ENCODE results near the gene RWDD3. TPM values are rescaled to one million over a fixed set of nuclear protein-coding genes. Genes with fewer than 3 reads are reported as not detected.
A peak's percentile ranks its signal among the peaks of the same experiment; 100 is the strongest.

The RWDD3 gene
- total and polyA plus RNA-seq, 2 donors from 2014 or later, result 18.0 to 19.7 TPM

DNA sequence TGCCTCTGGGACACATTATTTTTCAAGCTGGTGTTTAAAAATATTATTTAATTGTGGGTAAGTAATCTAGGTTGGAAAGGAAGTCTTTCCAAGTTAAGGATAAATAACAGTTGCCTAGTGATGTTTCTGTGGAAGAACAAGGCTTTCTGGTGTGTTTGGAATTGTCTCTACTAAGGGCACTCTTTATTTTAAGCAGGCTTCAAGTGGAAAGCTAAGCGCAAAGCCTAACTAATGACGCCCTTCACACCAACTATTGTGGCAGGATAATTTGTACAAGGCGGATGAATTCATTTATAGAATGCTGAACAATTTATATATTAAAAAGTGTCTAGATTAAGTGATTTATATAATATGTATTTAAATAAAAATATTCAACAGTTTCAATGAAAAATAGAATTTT, 25.1 kb upstream of the RWDD3 start:
- intact Hi-C loops (cut with DNase I), result no loop called here
- no peaks in the 10 kb centered on the region for H3K36me3 ChIP-seq (ENCODE audit: control insufficient read depth in 2 of 3, insufficient read depth in 3 of 3, low read length in 3 of 3)
- TF ChIP-seq CTCF (IDR thresholded peaks at IDR 0.05; ENCODE audit: borderline replicate concordance, extremely low read depth, insufficient read depth), result no peak
- no peaks in the 10 kb centered on the region for H3K9me3 ChIP-seq (ENCODE audit: control insufficient read depth in 2 of 3, insufficient read depth in 1 of 3, low read length in 3 of 3)
- no peaks in the 10 kb centered on the region for H3K4me1 ChIP-seq (ENCODE audit: control insufficient read depth in 2 of 3, insufficient read depth in 2 of 3, low read depth in 1 of 3, low read length in 3 of 3)
- FAIRE-seq, result no peak
- no peak overlapping the region for H3K4me3 ChIP-seq (ENCODE audit: low read length in 3 of 3)
- no peak for DNase-seq
- H3K9ac ChIP-seq (ENCODE audit: low read length in 3 of 3), result no peak overlapping the region
- H3K27ac ChIP-seq (ENCODE audit: low read depth in 2 of 2, low read length in 2 of 2), result no peak overlapping the region
- H3K27me3 ChIP-seq (ENCODE audit: control insufficient read depth, insufficient read depth, low read length), result no peaks in the 10 kb centered on the region

DNA sequence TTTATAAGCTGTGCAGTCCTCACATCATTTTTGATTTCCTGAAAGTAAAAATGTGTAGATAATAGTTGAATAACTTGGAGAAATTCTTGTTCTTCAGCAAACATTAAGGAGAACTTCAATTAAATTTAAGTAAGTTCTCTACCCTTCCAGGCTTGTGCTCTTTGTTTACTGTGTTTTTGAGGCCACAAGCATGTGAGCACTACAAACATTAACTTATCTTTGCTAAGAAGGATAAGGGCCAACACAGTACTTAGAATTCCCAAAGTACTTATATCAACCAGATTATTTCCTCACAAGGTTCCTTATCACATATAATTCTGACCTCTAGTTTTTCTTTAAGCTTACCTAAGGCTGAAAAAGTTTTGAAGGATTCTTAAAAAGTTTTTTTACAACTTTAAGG, 24.7 kb upstream of the RWDD3 start:
- intact Hi-C loops (cut with DNase I), result no loop called here
- Histone ChIP-seq H3K4me1 (ENCODE audit: control insufficient read depth in 2 of 3, insufficient read depth in 2 of 3, low read depth in 1 of 3, low read length in 3 of 3) (no peaks in the 10 kb centered on the region), H3K36me3 (ENCODE audit: control insufficient read depth in 2 of 3, insufficient read depth in 3 of 3, low read length in 3 of 3) (no peaks in the 10 kb centered on the region), H3K9ac (ENCODE audit: low read length in 3 of 3) (no peak overlapping the region), H3K9me3 (ENCODE audit: control insufficient read depth in 2 of 3, insufficient read depth in 1 of 3, low read length in 3 of 3) (no peaks in the 10 kb centered on the region), H3K27ac (ENCODE audit: low read depth in 2 of 2, low read length in 2 of 2) (no peak overlapping the region), H3K4me3 (ENCODE audit: low read length in 3 of 3) (no peak overlapping the region), H3K27me3 (ENCODE audit: control insufficient read depth, insufficient read depth, low read length) (no peaks in the 10 kb centered on the region)
- FAIRE-seq (peak; percentile 49), DNase-seq (no peak)
- no peak for TF ChIP-seq CTCF (IDR thresholded peaks at IDR 0.05; ENCODE audit: borderline replicate concordance, extremely low read depth, insufficient read depth)

GRCh38 chr1:95216292-95216990, 17.6 kb upstream of the RWDD3 start:
- FAIRE-seq, result no peak
- Histone ChIP-seq H3K27ac (ENCODE audit: low read depth in 2 of 2, low read length in 2 of 2) (no peak overlapping the region), H3K27me3 (ENCODE audit: control insufficient read depth, insufficient read depth, low read length) (no peaks in the 10 kb centered on the region), H3K4me1 (ENCODE audit: control insufficient read depth in 2 of 3, insufficient read depth in 2 of 3, low read depth in 1 of 3, low read length in 3 of 3) (no peaks in the 10 kb centered on the region), H3K9me3 (ENCODE audit: control insufficient read depth in 2 of 3, insufficient read depth in 1 of 3, low read length in 3 of 3) (peaks cover 0 to 2% (median 0%) of the 10 kb centered on the region in 3 donors), H3K9ac (ENCODE audit: low read length in 3 of 3) (no peak overlapping the region), H3K36me3 (ENCODE audit: control insufficient read depth in 2 of 3, insufficient read depth in 3 of 3, low read length in 3 of 3) (no peaks in the 10 kb centered on the region), H3K4me3 (ENCODE audit: low read length in 3 of 3) (no peak overlapping the region)
- TF ChIP-seq CTCF (IDR thresholded peaks at IDR 0.05; ENCODE audit: borderline replicate concordance, extremely low read depth, insufficient read depth), result no peak
- DNase-seq, result peak in 1 of 5 donors; percentile 33
- intact Hi-C loops (cut with DNase I), result no loop called here

DNA sequence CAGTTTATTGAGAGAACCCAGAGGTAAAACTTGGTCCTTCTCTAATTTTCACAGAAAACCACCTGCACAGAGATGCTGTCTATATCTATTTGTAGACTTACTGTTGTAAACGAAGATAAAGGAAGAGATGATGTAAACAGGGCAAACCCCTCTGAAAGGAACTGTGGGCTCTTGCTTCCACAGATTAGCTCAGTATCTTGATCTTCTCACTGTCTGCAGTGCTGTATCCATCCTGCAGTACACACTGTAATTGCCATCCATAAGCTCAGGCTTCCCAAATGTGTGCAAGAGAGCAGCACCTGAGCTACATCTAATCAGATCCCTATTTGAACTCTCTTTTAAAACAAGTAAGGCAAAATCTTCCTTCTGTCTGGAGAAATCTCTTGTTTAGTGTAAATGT, 16.6 kb upstream of the RWDD3 start:
- intact Hi-C loops (cut with DNase I), result no loop called here
- Histone ChIP-seq H3K9me3 (ENCODE audit: control insufficient read depth in 2 of 3, insufficient read depth in 1 of 3, low read length in 3 of 3) (peaks cover 0 to 2% (median 0%) of the 10 kb centered on the region in 3 donors), H3K4me3 (ENCODE audit: low read length in 3 of 3) (no peak overlapping the region), H3K4me1 (ENCODE audit: control insufficient read depth in 2 of 3, insufficient read depth in 2 of 3, low read depth in 1 of 3, low read length in 3 of 3) (no peaks in the 10 kb centered on the region), H3K36me3 (ENCODE audit: control insufficient read depth in 2 of 3, insufficient read depth in 3 of 3, low read length in 3 of 3) (no peaks in the 10 kb centered on the region), H3K27me3 (ENCODE audit: control insufficient read depth, insufficient read depth, low read length) (no peaks in the 10 kb centered on the region), H3K27ac (ENCODE audit: low read depth in 2 of 2, low read length in 2 of 2) (no peak overlapping the region), H3K9ac (ENCODE audit: low read length in 3 of 3) (no peak overlapping the region)
- no peak for DNase-seq
- no peak for TF ChIP-seq CTCF (IDR thresholded peaks at IDR 0.05; ENCODE audit: borderline replicate concordance, extremely low read depth, insufficient read depth)
- no peak for FAIRE-seq

Data from kidney (tissue), 14 donors.